PC-9 (cell line): Measurements from ENCODE around the gene PLD5. TPM values are rescaled to one million over a fixed set of nuclear protein-coding genes. Genes with fewer than 3 reads are reported as not detected.

Experiments used
- BruUV-seq: library from RNA; stranded (reverse); fragments of 400-500 nt; replicated peaks from 2 replicates; lab custom pipeline; 2021; lab: Mats Ljungman, UMichigan
- CTCF ChIA-PET: fragments of 300-600 bp; sonication (Branson Sonifier 250); formaldehyde crosslinking; loops from one replicate; lab custom pipeline; 2022; ENCODE audit warnings: antibody characterized with exemption; lab: Charles Lee
- POLR2A ChIA-PET: fragments of 300-600 bp; sonication (Branson Sonifier 250); formaldehyde crosslinking; loops from one replicate; lab custom pipeline; 2022; ENCODE audit warnings: antibody characterized with exemption; ENCODE audit not compliant: unreplicated experiment; lab: Charles Lee
- DNase-seq, 2 experiments: peaks; one replicate each; pipeline versions ENCODE4 v3.0.0 to v3.0.0-alpha.2; 2015 to 2022; ENCODE audit warnings: mixed read lengths in 1 of 2
- H2AFZ ChIP-seq: fragments of 200-600 bp; sonication (generic); 2 replicates; pipeline ENCODE4 v1.8.1; 2017; ENCODE audit warnings: antibody characterized with exemption
- H3F3A ChIP-seq: fragments of 200-600 bp; sonication (generic); 2 replicates; pipeline ENCODE4 v1.8.1; 2017; ENCODE audit warnings: antibody characterized with exemption, mild to moderate bottlenecking, low read depth; ENCODE audit not compliant: insufficient read depth
- H3K27ac ChIP-seq: fragments of 200-600 bp; sonication (generic); 2 replicates; pipeline ENCODE4 v1.6.1; 2016; ENCODE audit warnings: mixed run types
- H3K27me3 ChIP-seq: fragments of 200-600 bp; sonication (generic); 2 replicates; pipeline ENCODE4 v1.6.1; 2016; ENCODE audit warnings: low read depth, mixed run types; ENCODE audit not compliant: insufficient read depth
- H3K36me3 ChIP-seq: fragments of 200-600 bp; sonication (generic); 2 replicates; pipeline ENCODE4 v1.6.1; 2016; ENCODE audit warnings: low read depth, mixed run types
- H3K4me1 ChIP-seq: fragments of 200-600 bp; sonication (generic); replicated peaks from 2 replicates; pipeline ENCODE4 v1.6.1; 2016; ENCODE audit warnings: mixed run types; ENCODE audit not compliant: insufficient read depth
- H3K4me2 ChIP-seq: fragments of 200-600 bp; sonication (generic); 2 replicates; pipeline ENCODE4 v1.6.1; 2017; ENCODE audit warnings: mixed run types
- H3K4me3 ChIP-seq: fragments of 200-600 bp; sonication (generic); 2 replicates; pipeline ENCODE4 v1.6.1; 2016; ENCODE audit warnings: mixed run types
- H3K79me2 ChIP-seq: fragments of 200-600 bp; sonication (generic); 2 replicates; pipeline ENCODE4 v1.6.1; 2017; ENCODE audit warnings: low read depth, mixed run types
- H3K9me2 ChIP-seq: fragments of 200-600 bp; sonication (generic); 2 replicates; pipeline ENCODE4 v1.8.1; 2017; ENCODE audit warnings: mild to moderate bottlenecking; ENCODE audit not compliant: insufficient read depth
- H3K9me3 ChIP-seq: fragments of 200-600 bp; sonication (generic); 2 replicates; pipeline ENCODE4 v1.8.1; 2016; ENCODE audit warnings: low read depth; ENCODE audit not compliant: insufficient read depth
- H4K20me1 ChIP-seq: fragments of 200-600 bp; sonication (generic); 2 replicates; pipeline ENCODE4 v1.8.1; 2017; ENCODE audit not compliant: insufficient read depth
- CTCF ChIP-seq: fragments of 200-600 bp; sonication (generic); conservative IDR thresholded peaks from 2 replicates; pipeline ENCODE4 v1.6.1; 2017; ENCODE audit warnings: mixed run types, antibody characterized with exemption, mild to moderate bottlenecking, moderate library complexity
- EZH2 ChIP-seq: fragments of 200-600 bp; sonication (generic); IDR thresholded peaks from 2 replicates; pipeline ENCODE4 v1.8.0; 2017; ENCODE audit warnings: antibody characterized with exemption, low read depth
- intact Hi-C: fragments of 100-400 bp; cut with micrococcal nuclease; formaldehyde crosslinking; loops from one replicate; pipeline ENCODE4 v1.10.0; 2022; ENCODE audit not compliant: unreplicated experiment
- total RNA-seq: library from RNA; stranded (reverse); gene quantifications from 2 replicates; pipeline ENCODE4 v1.2.3, GENCODE V29; 2021

The PLD5 gene
- total RNA-seq, 1 experiment from 2014 or later, result not detected

GRCh38 chr1:242426271-242426905, 98.1 kb downstream of the PLD5 start:
- Histone ChIP-seq H3K27me3 (0 out of 2 replicates have a peak, but pooled peaks cover 5% of the 10 kb centered on the region), H3K4me3 (no peak overlapping the region), H3K9me3 (no peaks in the 10 kb centered on the region), H4K20me1 (no peaks in the 10 kb centered on the region), H3K4me1 (no peaks in the 10 kb centered on the region), H3K27ac (no peak overlapping the region), H3K4me2 (no peak overlapping the region), H2AFZ (no peak overlapping the region), H3K36me3 (no peaks in the 10 kb centered on the region), H3F3A (no peaks in the 10 kb centered on the region), H3K9me2 (no peaks in the 10 kb centered on the region), H3K79me2 (no peaks in the 10 kb centered on the region)
- intact Hi-C loops, result no loop called here
- TF ChIP-seq EZH2 (no peak), CTCF (no peak)
- ChIA-PET POLR2A (no interaction called here), CTCF (interaction anchor here (0.7 kb wide), 1 partner anchor 788 kb away, joined by 6 read pairs; no protein-coding TSS in a partner anchor)
- no TSS peak for BruUV-seq
- no peak for DNase-seq

GRCh38 chr1:242425232-242425631, 99.3 kb downstream of the PLD5 start:
- Histone ChIP-seq H3K9me2 (no peaks in the 10 kb centered on the region), H3K9me3 (no peaks in the 10 kb centered on the region), H2AFZ (no peak overlapping the region), H3K79me2 (no peaks in the 10 kb centered on the region), H3K4me2 (no peak overlapping the region), H4K20me1 (no peaks in the 10 kb centered on the region), H3K36me3 (no peaks in the 10 kb centered on the region), H3K4me3 (no peak overlapping the region), H3F3A (no peaks in the 10 kb centered on the region), H3K27me3 (0 out of 2 replicates have a peak, but pooled peaks cover 5% of the 10 kb centered on the region), H3K4me1 (no peaks in the 10 kb centered on the region), H3K27ac (no peak overlapping the region)
- peak; percentile 33; the same call in 1 of the 2 replicates for TF ChIP-seq CTCF
- TF ChIP-seq EZH2, result no peak
- BruUV-seq, result no TSS peak
- intact Hi-C loops, result no loop called here
- no peak for DNase-seq
- CTCF ChIA-PET, result no interaction called here
- POLR2A ChIA-PET, result no interaction called here

- POLR2A ChIA-PET, result no interaction called here
- no TSS peak for BruUV-seq
Measured at GRCh38 chr1:242416657-242417056, 107.8 kb downstream of the PLD5 start.

More at GRCh38 chr1:242416657-242417056, 107.8 kb downstream of the PLD5 start:
- peaks cover 5% of the 10 kb centered on the region; the same call in 1 of the 2 replicates for H3K27me3 ChIP-seq
- H3K9me3 ChIP-seq, result no peaks in the 10 kb centered on the region
- H3K36me3 ChIP-seq, result no peaks in the 10 kb centered on the region
- H3F3A ChIP-seq, result no peaks in the 10 kb centered on the region
- H3K27ac ChIP-seq, result no peak overlapping the region
- TF ChIP-seq CTCF (no peak), EZH2 (no peak)
- DNase-seq, result no peak
- H3K79me2 ChIP-seq, result no peaks in the 10 kb centered on the region
- no peaks in the 10 kb centered on the region for H3K4me1 ChIP-seq
- CTCF ChIA-PET, result no interaction called here
- H2AFZ ChIP-seq, result no peak overlapping the region
- no peaks in the 10 kb centered on the region; the same call in 1 of the 2 replicates for H4K20me1 ChIP-seq
- H3K9me2 ChIP-seq, result no peaks in the 10 kb centered on the region
- no peak overlapping the region for H3K4me3 ChIP-seq
- no peak overlapping the region for H3K4me2 ChIP-seq
- intact Hi-C loops, result no loop called here
